Measurements from ENCODE around the gene SSH2. TPM values are rescaled to one million over a fixed set of nuclear protein-coding genes. Genes with fewer than 3 reads are reported as not detected.

The SSH2 gene
- total and polyA plus RNA-seq, 9 of the 15 experiments (the other 6 are each of a cell fraction or from before 2014, with no cell fraction given) = 3.9 to 16.1 (median 10.2) TPM

DNA sequence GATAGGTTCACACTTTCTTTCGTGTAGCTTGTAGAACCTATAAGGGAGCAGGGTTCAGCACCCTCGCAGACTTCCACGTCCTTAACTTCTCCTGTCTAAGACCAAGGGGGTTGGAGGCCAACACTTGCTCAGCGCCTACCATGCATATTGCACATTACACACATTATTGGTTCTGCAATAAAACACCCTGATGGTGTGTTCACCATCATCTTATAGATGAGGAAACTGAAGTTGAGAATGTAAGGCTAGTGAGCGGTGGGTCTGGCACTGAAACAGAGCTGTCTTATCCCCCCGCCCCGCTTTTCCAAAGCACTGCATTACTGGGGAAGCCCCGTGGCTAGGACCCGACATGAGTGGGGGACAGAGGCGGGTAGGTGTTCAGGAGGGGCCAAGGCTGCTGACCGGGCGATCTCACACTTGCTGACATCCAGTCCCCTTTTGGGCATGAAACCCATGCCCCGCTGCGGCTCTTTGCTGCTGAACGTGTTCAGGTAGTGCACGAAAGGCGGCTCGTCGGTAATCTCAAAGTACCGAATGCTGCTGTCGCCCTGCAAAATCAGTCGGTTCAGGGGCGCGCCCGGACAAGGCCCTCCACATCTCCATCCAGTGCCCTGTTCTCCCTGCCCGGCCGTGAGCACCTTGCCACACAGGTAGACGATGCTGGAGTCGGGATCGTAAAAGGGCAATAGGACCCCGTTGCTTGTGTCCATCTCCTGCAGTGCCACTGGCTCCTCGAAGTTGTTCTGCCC is 313.6 kb downstream of the SSH2 start:
- TF ChIP-seq HDAC2 (IDR thresholded peaks at IDR 0.05) (no peak), ESRRB (CRISPR knock-in tag; IDR thresholded peaks at IDR 0.05; ENCODE audit: borderline replicate concordance) (no peak), MCM2 (IDR thresholded peaks at IDR 0.05; ENCODE audit: low read depth) (no peak), FOXK1 (CRISPR knock-in tag; IDR thresholded peaks at IDR 0.05; ENCODE audit: borderline replicate concordance) (no peak), KLF6 (CRISPR knock-in tag; IDR thresholded peaks at IDR 0.05; ENCODE audit: borderline replicate concordance) (no peak), RBM14 (IDR thresholded peaks at IDR 0.05; ENCODE audit: borderline replicate concordance, insufficient read depth, low read depth, low read length) (no peak), RFX7 (CRISPR knock-in tag; IDR thresholded peaks at IDR 0.05) (no peak)
- FAIRE-seq (peak; percentile 62), ATAC-seq (no peak), DNase-seq (ENCODE audit: extremely low read depth in 1 of 4, low spot score in 3 of 4) (no peak)
- no peak overlapping the region for H3K4me3 ChIP-seq
- 82% methylated on average over 32 of the region's 32 CpGs for WGBS (ENCODE audit: insufficient coverage, low coverage, missing lambda C conversion rate)
- in situ Hi-C loops (cut with MboI) (no loop called here), intact Hi-C loops (cut with micrococcal nuclease) (loop anchor here (10.0 kb wide), 1 partner anchor 472 kb away; no protein-coding TSS in a partner anchor)
- ChIA-PET POLR2A (interaction anchor here (0.6 to 1.9 kb wide), 4 partner anchors 23 to 273 kb away, joined by 3 to 4 read pairs (median 3); no protein-coding TSS in a partner anchor), CTCF (ENCODE audit: low intra/inter-chr PET ratio) (interaction anchor here (0.6 kb wide), 1 partner anchor 36 kb away, joined by 3 read pairs; no protein-coding TSS in a partner anchor)
- H3K27me3 ChIP-seq (ENCODE audit: control insufficient read depth in 2 of 2, insufficient read depth in 2 of 2, low read length in 2 of 2) = no peaks in the 10 kb centered on the region
- H3K9ac ChIP-seq (ENCODE audit: insufficient read depth in 1 of 2, low read depth in 2 of 2, low read length in 2 of 2) = peak overlapping the region in 1 of 2 experiments; percentile 92; a peak in 2 of 4 replicates
- peak overlapping the region; percentile 81 for H3K4me2 ChIP-seq (ENCODE audit: insufficient read depth, low read length)
- H3K79me2 ChIP-seq (ENCODE audit: control insufficient read depth, insufficient read depth, low read length) = no peaks in the 10 kb centered on the region
- H3K9me3 ChIP-seq (replicated peaks; ENCODE audit: control insufficient read depth, insufficient read depth, low read depth, low read length) = no peaks in the 10 kb centered on the region
- H3K27ac ChIP-seq (ENCODE audit: extremely low read depth, low read depth, low read length) = no peak overlapping the region
- H3K4me1 ChIP-seq (replicated peaks in 1 of 2; ENCODE audit: control insufficient read depth in 2 of 2, insufficient read depth in 2 of 2, low read length in 2 of 2) = peaks cover 27 to 65% of the 10 kb centered on the region in 2 experiments
- no peaks in the 10 kb centered on the region; the same call in 1 of the 2 replicates for H4K20me1 ChIP-seq (replicated peaks; ENCODE audit: control insufficient read depth, insufficient read depth, low read length)
- H2AFZ ChIP-seq (ENCODE audit: low read depth, low read length) = peak overlapping the region; percentile 92; the same call in 1 of the 2 replicates
- H3K36me3 ChIP-seq (ENCODE audit: control insufficient read depth, insufficient read depth, low read length) = no peaks in the 10 kb centered on the region
- H3K9me1 ChIP-seq (ENCODE audit: control insufficient read depth, insufficient read depth, low read length) = no peaks in the 10 kb centered on the region
- no TSS peak for BruUV-seq (replicated peaks)
